Regular cardiac myocyte (primary cell): ENCODE data around the gene ALDH7A1. TPM values are rescaled to one million over a fixed set of nuclear protein-coding genes. Genes with fewer than 3 reads are reported as not detected.

Experiments used
- total RNA-seq: library from RNA; depleted of rRNA; stranded (reverse); fragments of >200 nt; gene quantifications from 2 replicates; pipeline ENCODE4 v1.2.3, GENCODE V29; 2014

Gene ALDH7A1
- total RNA-seq, result 27.9 and 33.4 TPM in 2 replicates

DNA sequence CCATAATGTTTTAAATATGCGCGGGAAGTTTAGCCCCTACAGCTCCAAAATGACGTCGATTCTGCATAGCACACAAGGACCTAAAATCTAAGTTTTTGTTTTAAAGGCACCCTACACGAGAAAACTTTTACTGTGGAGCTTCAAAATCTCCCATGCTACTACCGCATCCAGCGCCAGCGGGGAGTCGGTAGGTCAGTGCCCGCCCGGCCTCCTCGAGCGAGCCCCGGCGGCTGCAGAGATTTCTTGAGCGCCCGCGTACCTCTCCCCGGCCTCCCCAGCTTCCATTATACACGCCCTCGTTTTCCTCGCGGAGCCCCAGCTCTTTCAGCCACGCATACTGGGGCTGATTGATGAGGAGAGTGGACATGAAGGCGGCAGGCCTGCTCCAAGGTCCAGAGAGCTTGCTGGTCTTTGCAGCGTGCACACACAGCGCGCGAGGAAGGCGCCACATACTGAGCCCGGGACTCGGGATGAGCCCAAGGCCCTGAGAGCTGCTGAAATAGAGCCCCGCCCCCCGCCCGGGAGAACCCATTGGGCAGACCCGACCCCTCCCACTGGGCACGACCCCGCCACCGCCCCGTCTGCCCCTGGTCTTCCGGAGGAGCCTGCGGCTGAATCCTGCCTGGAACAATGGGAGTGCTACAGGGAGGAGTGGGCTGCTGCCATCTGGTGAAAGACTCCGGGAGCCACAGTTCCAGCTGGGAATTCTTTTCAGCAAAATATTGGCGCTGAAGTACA lies at the start of gene ALDH7A1:
Gene ALDH7A1, minus strand, starts transcription at position 472 of the 738 bp plus-strand sequence. Its CDS starts 21 bp downstream, at position 451.

DNA sequence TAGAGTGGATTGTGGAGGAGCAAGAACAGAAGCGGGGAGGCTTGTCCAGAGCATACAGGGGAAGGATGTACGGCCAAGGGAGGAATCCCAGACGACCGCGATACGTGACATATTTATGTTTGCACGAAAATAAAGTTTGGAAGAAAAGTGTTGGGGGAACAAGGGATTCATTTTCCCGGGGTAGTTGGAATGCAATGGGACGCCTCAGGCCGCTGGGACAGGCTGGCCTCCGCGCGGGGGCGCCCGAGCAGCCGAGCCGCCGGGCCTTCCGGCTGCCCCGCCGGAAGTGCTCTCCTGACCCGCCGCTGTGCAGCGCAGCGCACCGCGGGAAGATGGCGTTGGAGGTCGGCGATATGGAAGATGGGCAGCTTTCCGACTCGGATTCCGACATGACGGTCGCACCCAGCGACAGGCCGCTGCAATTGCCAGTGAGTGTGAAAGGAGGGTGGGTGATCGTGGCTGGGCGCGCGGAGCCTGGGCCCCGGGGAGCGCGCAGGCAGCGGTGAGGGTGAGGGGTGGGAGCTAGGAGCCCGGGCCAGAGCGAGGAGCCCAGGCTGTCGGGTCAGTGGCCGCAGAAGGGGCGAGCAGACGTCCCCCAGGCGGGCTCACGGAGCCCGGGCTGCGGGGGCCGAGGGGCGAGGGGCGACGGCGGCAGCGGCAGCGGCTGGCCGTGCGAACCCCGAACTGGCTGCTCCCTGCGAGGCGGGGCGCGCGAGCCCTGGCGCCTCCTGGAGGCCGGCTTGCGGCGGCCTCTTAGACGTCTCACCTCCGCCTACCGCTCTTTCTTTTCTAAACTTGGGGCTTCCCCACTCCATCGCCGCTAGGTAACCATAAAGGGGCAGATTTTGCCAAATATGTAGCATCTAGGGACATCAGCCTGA lies 5.9 kb upstream of the ALDH7A1 start, which contains the start of gene PHAX:
Gene PHAX, plus strand, starts transcription at position 317 of the 881 bp plus-strand sequence. Its CDS starts 16 bp downstream, at position 333.

Other genes starting within 250 kb of the ALDH7A1 start
- 17.8 and 34.7 TPM in 2 replicates for gene GRAMD2B, start 171.8 kb downstream of the ALDH7A1 start, total RNA-seq
- 75.8 and 86.7 TPM in 2 replicates for gene PHAX, start 5.7 kb upstream of the ALDH7A1 start, total RNA-seq
- gene LMNB1, start 181.9 kb upstream of the ALDH7A1 start, total RNA-seq, result 14.9 and 98.2 TPM in 2 replicates